Gastrocnemius medialis (tissue), 4 donors: Measurements from ENCODE around the gene FNDC1.

Experiments
- CTCF ChIP-seq, 5 experiments: fragments of 450-650 bp in 3 of 5; fragments of 200-600 bp in 2 of 5; sonication (generic) in 2 of 5; IDR thresholded peaks in 4 of 5; conservative IDR thresholded peaks in 1 of 5; 1 replicate in 4 of 5; 2 replicates in 1 of 5; pipeline ENCODE4 v1.5.1; 2016 to 2019; ENCODE audit warnings: antibody characterized with exemption in 5 of 5, mild to moderate bottlenecking in 3 of 5, moderate library complexity in 3 of 5
- POLR2A ChIP-seq, 2 donors: fragments of 450-650 bp; IDR thresholded peaks; one replicate each; pipeline ENCODE4 v1.6.1; 2017; ENCODE audit warnings: antibody characterized with exemption in 2 of 2, mild to moderate bottlenecking in 2 of 2, moderate library complexity in 2 of 2

DNA sequence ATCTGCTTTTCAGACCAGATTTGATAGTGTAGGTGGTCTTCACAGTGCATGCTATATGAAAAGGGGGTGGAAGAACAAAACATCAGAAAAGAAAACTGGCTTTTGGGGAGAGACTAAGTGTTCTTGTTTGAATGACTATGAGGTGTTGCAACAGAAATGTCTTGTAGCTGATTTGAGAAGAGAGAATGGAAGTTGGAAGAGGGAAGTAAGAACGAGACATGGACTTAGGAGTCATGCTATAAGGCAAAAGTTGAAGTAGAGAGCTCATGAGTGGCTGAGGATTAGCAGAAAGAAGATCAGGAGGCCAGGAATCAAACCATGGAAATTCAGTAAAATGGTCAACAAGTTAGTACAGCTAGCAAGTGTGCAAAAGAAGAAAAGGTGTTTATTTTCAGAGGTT, 32.1 kb downstream of the FNDC1 start:
- no peak for TF ChIP-seq POLR2A (IDR thresholded peaks at IDR 0.05)
- TF ChIP-seq CTCF (IDR thresholded peaks at IDR 0.05 in 4 of 5, conservative IDR thresholded peaks at IDR 0.05 in 1 of 5): no peak
